Stimulated activated CD8-positive, alpha-beta memory T cell treated with anti-CD3 and anti-CD28 coated beads, Interleukin-4, amount 100 ng/mL, for 24 hours (primary cell): Measurements from ENCODE around the gene EMP1.

Source experiments
- DNase-seq: peaks from one replicate; pipeline ENCODE4 v3.0.0-alpha.2; 2020; ENCODE audit warnings: low read depth

EMP1 gene

DNA sequence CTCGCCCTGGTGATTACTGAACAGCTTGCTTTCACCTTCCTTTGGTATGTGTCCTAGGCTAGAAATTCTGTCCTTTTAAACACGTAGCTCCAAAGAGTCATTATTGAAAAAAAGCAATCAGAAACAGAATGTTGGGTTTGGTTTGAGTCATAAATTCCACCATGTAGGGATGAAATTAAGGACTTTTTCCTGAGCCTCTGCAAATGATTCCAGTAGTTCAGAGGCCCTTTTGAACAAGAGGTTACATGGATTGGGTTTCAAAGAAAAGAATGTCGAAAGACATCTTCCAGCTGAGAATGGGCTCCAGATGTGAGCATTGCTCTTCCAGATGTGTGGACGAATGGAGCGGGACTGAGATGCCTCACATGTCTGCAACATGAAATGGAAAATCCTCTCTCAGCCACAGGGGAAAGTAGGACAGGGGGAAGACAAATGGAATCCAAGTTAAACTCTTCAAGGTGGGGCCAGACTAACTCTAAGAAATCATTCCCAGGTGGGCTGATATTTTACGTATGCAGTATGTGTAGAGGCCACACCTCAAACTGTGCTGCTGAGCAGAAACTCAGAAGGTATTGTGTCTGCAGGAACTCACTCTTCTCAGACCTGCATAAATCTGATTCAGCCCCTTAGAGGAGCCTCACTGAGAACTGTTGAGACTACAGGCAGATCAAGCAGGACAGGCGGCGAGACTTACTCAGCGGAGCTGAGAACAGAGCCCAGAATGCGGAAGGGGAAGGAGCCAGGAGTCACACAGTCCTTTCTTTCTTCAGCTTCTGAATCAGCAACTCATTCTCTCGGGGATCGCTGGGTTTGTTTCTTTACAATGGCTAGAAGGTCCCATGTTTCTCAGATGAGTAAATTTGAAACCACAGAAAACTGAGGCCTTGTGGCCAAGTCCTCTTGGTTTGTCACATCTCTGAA is 23.3 kb upstream of the EMP1 start:
- no peak for DNase-seq

- no peak for DNase-seq
These were observed 21.0 kb upstream of the EMP1 start for GRCh38 chr12:13175499-13175898.

- DNase-seq, result no peak
These were observed 20.3 kb upstream of the EMP1 start for GRCh38 chr12:13176256-13176655.

DNA sequence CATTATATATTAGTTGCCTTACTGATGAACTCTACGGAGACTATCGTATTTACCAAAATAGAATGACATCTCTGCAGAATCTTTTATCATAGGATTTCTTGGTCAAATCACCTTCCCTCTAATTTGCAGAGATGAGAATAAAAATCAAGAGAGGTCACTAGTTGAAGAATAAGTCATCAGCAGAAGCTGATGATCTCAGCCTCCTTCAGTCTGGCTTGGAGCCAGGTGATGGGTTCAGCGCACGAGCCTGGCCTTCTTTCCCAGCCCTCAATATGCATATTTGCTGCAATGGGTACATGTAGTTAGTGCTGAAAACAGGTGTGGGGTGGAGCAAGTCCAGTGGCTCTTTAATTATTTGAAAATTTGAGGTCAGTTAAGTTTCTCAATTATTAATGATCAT is 19.2 kb upstream of the EMP1 start:
- DNase-seq, result no peak

- DNase-seq, result no peak
These were observed 18.6 kb upstream of the EMP1 start for GRCh38 chr12:13177906-13178305.

DNA sequence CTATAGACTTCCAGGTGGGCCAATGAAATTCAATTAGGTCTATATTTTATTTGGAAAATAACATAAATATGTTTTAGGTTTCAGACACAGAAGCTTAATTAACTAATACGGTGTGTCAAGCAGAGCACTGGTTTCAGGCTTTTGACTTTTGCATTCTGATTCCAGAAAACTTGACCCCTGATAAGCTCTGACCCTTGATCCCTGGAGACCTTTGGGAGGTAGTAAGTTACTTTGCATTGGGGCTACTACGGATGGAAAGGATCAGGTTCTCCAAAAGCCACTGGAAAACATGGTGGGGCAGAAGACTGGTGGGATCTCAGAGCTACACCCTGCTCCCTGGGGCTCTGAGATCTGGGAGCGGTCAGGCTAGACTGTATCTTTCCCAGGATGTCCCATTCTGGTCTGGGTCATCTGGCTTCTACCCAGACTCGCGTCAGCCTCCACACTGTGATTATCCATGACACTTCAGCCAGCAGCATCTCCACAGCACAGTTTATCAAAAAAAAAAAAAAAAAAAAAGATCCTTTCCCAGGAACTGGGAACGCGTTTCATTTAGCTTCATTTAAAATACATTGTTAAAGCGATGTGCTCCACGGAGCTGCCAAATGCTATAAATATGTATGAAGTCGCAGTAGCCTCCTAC is 17.8 kb upstream of the EMP1 start:
- DNase-seq, result no peak

- DNase-seq, result peak; percentile 44
These were observed 17.1 kb upstream of the EMP1 start for GRCh38 chr12:13179211-13180074.

DNA sequence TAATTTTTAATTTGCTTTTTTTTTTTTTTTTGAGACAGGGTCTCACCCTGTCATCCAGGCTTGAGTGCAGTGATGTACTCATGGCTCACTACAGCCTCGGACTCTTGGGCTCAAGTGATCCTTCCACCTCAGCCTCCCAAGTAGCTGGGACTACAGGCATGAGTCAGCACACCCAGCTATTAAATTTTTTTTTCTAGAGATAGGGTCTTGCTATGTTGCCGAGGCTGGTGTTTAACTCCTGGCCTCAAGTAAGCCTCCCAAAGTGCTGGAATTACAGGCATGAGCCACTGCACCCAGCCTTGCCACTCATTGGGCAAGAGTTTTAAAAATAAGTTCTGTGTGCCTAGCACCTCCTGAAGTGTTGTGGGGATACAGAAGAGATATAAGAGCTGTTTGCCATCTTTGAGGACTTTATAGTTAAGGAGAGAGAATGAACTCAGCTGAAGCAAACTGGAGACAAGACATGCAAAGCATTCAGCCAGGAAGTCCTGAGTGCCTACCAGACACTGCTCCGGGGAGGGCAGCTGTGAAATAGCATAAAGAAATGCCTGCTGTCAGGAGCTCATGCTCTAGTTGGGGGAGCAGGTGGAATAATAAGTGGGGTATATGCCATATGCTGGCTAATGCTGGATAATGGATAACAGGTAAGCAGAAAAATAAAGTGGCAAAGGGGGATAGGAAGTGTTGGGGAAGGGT is 15.0 kb upstream of the EMP1 start:
- DNase-seq, result no peak

GRCh38 chr12:13182881-13183280 is 13.6 kb upstream of the EMP1 start:
- no peak for DNase-seq

- no peak for DNase-seq
These were observed 12.9 kb upstream of the EMP1 start for GRCh38 chr12:13183620-13184019.

GRCh38 chr12:13186302-13186701 is 10.2 kb upstream of the EMP1 start:
- DNase-seq, result no peak

GRCh38 chr12:13187399-13187798 is 9.1 kb upstream of the EMP1 start:
- DNase-seq, result no peak

DNA sequence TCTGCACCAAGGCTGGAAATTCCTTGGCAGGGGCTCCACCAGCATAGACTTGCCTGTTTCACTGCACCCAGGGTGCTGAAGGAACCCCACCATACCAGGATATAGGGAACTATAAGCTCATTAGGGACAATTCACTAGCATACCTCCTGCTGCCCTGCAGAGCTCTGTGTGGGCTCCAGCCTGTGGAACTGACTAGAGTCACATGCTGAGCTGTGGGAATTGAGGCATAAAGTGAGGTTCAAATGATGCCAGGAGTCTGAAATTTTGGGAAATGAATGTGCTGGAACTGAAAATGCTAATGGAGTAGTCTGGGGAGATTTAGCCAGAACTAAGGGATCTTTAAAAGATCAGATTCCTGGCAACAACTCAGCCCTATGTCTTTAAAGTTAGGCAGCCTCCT is 7.3 kb upstream of the EMP1 start:
- DNase-seq, result no peak

- DNase-seq, result no peak
These were observed 6.3 kb upstream of the EMP1 start for GRCh38 chr12:13190275-13190674.

GRCh38 chr12:13192719-13193118 is 3.8 kb upstream of the EMP1 start:
- no peak for DNase-seq

- no peak for DNase-seq
These were observed 2.9 kb upstream of the EMP1 start for GRCh38 chr12:13193505-13194231.

DNA sequence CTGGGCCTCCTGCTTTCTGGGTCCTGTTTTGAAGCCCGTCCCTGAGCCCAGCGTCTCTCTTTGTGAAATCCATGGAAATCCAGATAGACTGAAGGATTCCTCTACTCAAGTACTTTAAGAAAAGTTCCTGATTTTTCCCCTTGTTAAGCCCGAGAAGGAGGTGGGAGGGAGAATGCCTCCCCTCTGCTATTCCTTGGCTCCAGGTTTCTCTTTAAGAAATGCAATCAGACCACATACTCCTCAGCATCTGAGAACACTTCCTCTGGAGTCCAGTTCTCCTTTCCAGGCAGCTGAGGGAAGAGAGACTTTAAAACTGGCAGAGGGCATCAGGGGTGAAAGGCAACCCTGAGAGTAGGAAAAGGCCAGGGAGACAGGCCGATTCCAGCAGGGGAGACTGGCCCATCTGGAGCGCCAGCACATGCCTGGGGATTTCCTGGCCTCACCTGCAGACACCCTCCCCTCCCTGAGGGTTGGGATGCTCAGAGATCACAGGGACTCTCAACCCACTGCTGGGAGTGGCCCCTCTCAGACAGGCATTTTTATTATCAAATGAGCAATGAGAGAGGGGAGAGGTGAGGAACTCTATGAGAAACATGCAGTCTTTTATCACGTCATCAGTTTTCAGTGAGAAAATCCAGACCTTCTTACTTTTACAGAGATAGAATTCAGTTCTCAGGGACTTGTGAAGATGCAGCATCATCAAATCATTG is 2.0 kb upstream of the EMP1 start:
- no peak for DNase-seq

GRCh38 chr12:13195250-13195649 is 1.3 kb upstream of the EMP1 start:
- DNase-seq, result no peak

GRCh38 chr12:13195785-13196129 is 769 bp upstream of the EMP1 start:
- no peak for DNase-seq

DNA sequence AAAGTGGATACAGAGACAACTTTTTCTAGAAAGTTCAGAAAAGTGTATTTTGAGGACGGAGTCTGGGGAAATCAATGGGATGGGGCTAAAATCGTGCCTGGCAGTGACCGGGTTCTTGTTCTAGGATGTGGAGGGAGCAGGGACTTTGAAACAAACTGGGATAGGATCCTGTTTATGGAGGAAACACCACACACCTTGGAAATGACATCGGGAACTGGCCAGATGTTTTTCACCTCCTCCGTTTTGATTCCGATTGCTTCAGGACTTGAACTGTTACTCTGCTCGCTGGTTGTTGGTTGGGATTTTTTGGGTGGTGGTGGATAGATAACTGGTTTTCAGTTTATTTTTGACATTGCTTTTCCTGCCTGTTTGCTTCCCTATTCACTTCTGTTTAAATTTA is 506 bp downstream of the EMP1 start:
- DNase-seq, result no peak
